GM20431 (cell line): Measurements from ENCODE around the gene ZGPAT.

Experiments used
- in situ Hi-C: fragments of 300-500 bp; cut with MseI, MboI; formaldehyde crosslinking; loops from one replicate; pipeline ENCODE4 v1.15.0; 2020; ENCODE audit warnings: low sequenced_read_pairs; ENCODE audit not compliant: unreplicated experiment

Gene ZGPAT

GRCh38 chr20:63741676-63742380, 34.0 kb downstream of the ZGPAT start:
- in situ Hi-C loops: no loop called here

- in situ Hi-C loops: no loop called here
Measured at GRCh38 chr20:63742381-63743024, 34.7 kb downstream of the ZGPAT start.

- in situ Hi-C loops: no loop called here
Measured at GRCh38 chr20:63743210-63743970, 35.6 kb downstream of the ZGPAT start.

- in situ Hi-C loops: no loop called here
Measured at GRCh38 chr20:63744158-63744557, 36.3 kb downstream of the ZGPAT start.

- in situ Hi-C loops: no loop called here
Measured at GRCh38 chr20:63744574-63745423, 37.0 kb downstream of the ZGPAT start.

GRCh38 chr20:63745424-63745805, 37.6 kb downstream of the ZGPAT start:
- in situ Hi-C loops: no loop called here

GRCh38 chr20:63745961-63746731, 38.3 kb downstream of the ZGPAT start:
- in situ Hi-C loops: no loop called here

- in situ Hi-C loops: no loop called here
Measured at GRCh38 chr20:63746751-63747315, 39.0 kb downstream of the ZGPAT start.

- in situ Hi-C loops: no loop called here
Measured at GRCh38 chr20:63747622-63748069, 39.8 kb downstream of the ZGPAT start.

- in situ Hi-C loops: no loop called here
Measured at GRCh38 chr20:63748070-63748933, 40.5 kb downstream of the ZGPAT start.

GRCh38 chr20:63748934-63749270, 41.1 kb downstream of the ZGPAT start:
- in situ Hi-C loops: no loop called here

- in situ Hi-C loops: no loop called here
Measured at GRCh38 chr20:63749597-63750508, 42.0 kb downstream of the ZGPAT start.

GRCh38 chr20:63750807-63751470, 43.1 kb downstream of the ZGPAT start:
- in situ Hi-C loops: no loop called here

GRCh38 chr20:63751471-63752271, 43.8 kb downstream of the ZGPAT start:
- in situ Hi-C loops: no loop called here

- in situ Hi-C loops: no loop called here
Measured at GRCh38 chr20:63752411-63753101, 44.7 kb downstream of the ZGPAT start.
